GM18505 (cell line): ENCODE measurements around the gene UBAP1.
"Not testable (repeated sequence)": the region's sequence is repeated elsewhere in the genome, so short reads cannot be mapped to it uniquely, and the experiment has no call there.

Source experiments
- ATAC-seq: cut with Tn5 transposase; IDR thresholded peaks from one replicate; pipeline ENCODE4 v1.9.1; 2021; ENCODE audit not compliant: unreplicated experiment
- POLR2A ChIP-seq: IDR thresholded peaks from 4 replicates; pipeline ENCODE4 v1.6.1; 2011; ENCODE audit warnings: borderline replicate concordance; ENCODE audit not compliant: insufficient read depth, insufficient read length; ENCODE audit errors: extremely low read depth

The UBAP1 gene

GRCh38 chr9:34170237-34170991 is 8.4 kb upstream of the UBAP1 start:
- TF ChIP-seq POLR2A, result no peak
- no peak for ATAC-seq

GRCh38 chr9:34171753-34172535 is 6.9 kb upstream of the UBAP1 start:
- no peak for ATAC-seq
- TF ChIP-seq POLR2A, result no peak

- TF ChIP-seq POLR2A, result no peak
- no peak for ATAC-seq
These were observed 2.8 kb upstream of the UBAP1 start for GRCh38 chr9:34176089-34176488.

GRCh38 chr9:34177593-34178435 is 1.0 kb upstream of the UBAP1 start:
- TF ChIP-seq POLR2A, result no peak
- no peak for ATAC-seq

- no peak for TF ChIP-seq POLR2A
- peak; percentile 9 for ATAC-seq
These were observed 632 bp downstream of the UBAP1 start for GRCh38 chr9:34179213-34180136.

GRCh38 chr9:34185778-34186551 is 7.1 kb downstream of the UBAP1 start:
- ATAC-seq, result peak; percentile 59
- TF ChIP-seq POLR2A, result no peak

GRCh38 chr9:34187891-34188240 is 9.0 kb downstream of the UBAP1 start:
- no peak for ATAC-seq
- TF ChIP-seq POLR2A, result no peak

GRCh38 chr9:34190996-34191892 is 12.4 kb downstream of the UBAP1 start:
- no peak for ATAC-seq
- no peak for TF ChIP-seq POLR2A

- no peak for ATAC-seq
- TF ChIP-seq POLR2A, result no peak
These were observed 16.3 kb downstream of the UBAP1 start for GRCh38 chr9:34195143-34195542.

GRCh38 chr9:34197286-34197685 is 18.4 kb downstream of the UBAP1 start:
- ATAC-seq, result not testable (repeated sequence)
